HL-60 (cell line): ENCODE data around the gene IGF2BP3.

Experiments used
- GABPA ChIP-seq: IDR thresholded peaks from 2 replicates; pipeline ENCODE4 v1.6.1; 2012; ENCODE audit warnings: low read depth
- POLR2AphosphoS5 ChIP-seq: IDR thresholded peaks from 2 replicates; pipeline ENCODE4 v1.6.1; 2012; ENCODE audit warnings: low read depth
- SPI1 ChIP-seq: IDR thresholded peaks from 2 replicates; pipeline ENCODE4 v1.6.1; 2012; ENCODE audit warnings: low read depth, mild to moderate bottlenecking, borderline replicate concordance
- TF ChIP-seq, protein P1 (sequence below): IDR thresholded peaks from one replicate; pipeline ENCODE4 v1.5.1; 2011; ENCODE audit warnings: low read length, control low read depth, inconsistent platforms; ENCODE audit not compliant: insufficient read depth

DNA sequence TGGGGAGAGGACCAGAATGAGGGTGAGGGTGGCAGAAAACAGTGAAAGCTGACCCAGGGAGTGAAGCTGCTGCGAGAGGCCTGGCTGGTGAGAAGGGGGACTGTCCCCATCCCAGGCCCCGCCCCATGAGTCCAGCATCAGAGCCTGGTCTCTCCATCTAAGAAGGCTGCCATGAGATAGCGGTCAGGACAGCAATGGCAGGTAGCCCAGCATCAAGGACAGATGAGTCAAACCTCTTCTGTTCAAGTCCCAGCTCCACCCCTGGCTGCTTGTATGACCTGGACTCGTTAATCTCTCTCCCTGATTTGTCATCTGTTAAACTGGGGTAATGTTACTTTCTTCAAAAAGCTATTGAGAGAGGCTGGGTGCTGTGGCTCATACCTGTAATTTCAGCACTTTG lies 201.5 kb downstream of the IGF2BP3 start:
- TF ChIP-seq, protein P1, sequence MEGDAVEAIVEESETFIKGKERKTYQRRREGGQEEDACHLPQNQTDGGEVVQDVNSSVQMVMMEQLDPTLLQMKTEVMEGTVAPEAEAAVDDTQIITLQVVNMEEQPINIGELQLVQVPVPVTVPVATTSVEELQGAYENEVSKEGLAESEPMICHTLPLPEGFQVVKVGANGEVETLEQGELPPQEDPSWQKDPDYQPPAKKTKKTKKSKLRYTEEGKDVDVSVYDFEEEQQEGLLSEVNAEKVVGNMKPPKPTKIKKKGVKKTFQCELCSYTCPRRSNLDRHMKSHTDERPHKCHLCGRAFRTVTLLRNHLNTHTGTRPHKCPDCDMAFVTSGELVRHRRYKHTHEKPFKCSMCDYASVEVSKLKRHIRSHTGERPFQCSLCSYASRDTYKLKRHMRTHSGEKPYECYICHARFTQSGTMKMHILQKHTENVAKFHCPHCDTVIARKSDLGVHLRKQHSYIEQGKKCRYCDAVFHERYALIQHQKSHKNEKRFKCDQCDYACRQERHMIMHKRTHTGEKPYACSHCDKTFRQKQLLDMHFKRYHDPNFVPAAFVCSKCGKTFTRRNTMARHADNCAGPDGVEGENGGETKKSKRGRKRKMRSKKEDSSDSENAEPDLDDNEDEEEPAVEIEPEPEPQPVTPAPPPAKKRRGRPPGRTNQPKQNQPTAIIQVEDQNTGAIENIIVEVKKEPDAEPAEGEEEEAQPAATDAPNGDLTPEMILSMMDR: no peak
- TF ChIP-seq POLR2AphosphoS5: no peak
- TF ChIP-seq GABPA: no peak
- TF ChIP-seq SPI1: no peak
